Upper lobe of left lung (tissue), 6 donors: ENCODE data around the gene SMG9. TPM values are rescaled to one million over a fixed set of nuclear protein-coding genes. Genes with fewer than 3 reads are reported as not detected.
A peak's percentile ranks its signal among the peaks of the same experiment; 100 is the strongest.
"Not testable (repeated sequence)": the region's sequence is repeated elsewhere in the genome, so short reads cannot be mapped to it uniquely, and the experiment has no call there.

Experiments used
- ATAC-seq, 2 donors: fragments of 200-7000 bp; cut with Tn5 transposase; one replicate each; pipeline ENCODE4 v1.9.1; 2022; ENCODE audit warnings: mild to moderate bottlenecking in 2 of 2, moderate library complexity in 2 of 2; ENCODE audit not compliant: low FRiP score in 2 of 2
- DNase-seq, 2 donors: peaks; one replicate each; pipeline ENCODE4 v3.0.0-alpha.2; 2019 to 2020
- H3K27ac ChIP-seq, 4 donors: fragments of 200-600 bp; sonication (generic); one replicate each; pipeline ENCODE4 v1.5.1; 2016 to 2019
- H3K27me3 ChIP-seq, 4 donors: fragments of 200-600 bp; sonication (generic); one replicate each; pipeline ENCODE4 v1.5.1; 2017 to 2019
- H3K36me3 ChIP-seq, 4 donors: fragments of 200-600 bp; sonication (generic); one replicate each; pipeline ENCODE4 v1.5.1; 2016 to 2019
- H3K4me1 ChIP-seq, 4 donors: fragments of 200-600 bp; sonication (generic); one replicate each; pipeline ENCODE4 v1.5.1; 2018 to 2019
- H3K4me3 ChIP-seq, 4 donors: fragments of 200-600 bp; sonication (generic); one replicate each; pipeline ENCODE4 v1.5.1; 2017 to 2019; ENCODE audit warnings: mild to moderate bottlenecking in 2 of 4, moderate library complexity in 1 of 4
- H3K9me3 ChIP-seq, 4 donors: fragments of 200-600 bp; sonication (generic); one replicate each; pipeline ENCODE4 v1.5.1; 2018 to 2019
- CTCF ChIP-seq, 6 experiments: fragments of 450-650 bp in 4 of 6; fragments of 200-600 bp in 2 of 6; sonication (generic) in 2 of 6; IDR thresholded peaks; one replicate each; pipeline ENCODE4 v1.5.1; 2016 to 2019; ENCODE audit warnings: antibody characterized with exemption in 6 of 6
- EP300 ChIP-seq, 4 donors: sonication (generic); formaldehyde crosslinking; IDR thresholded peaks; one replicate each; pipeline ENCODE4 v1.5.1; 2017; ENCODE audit warnings: antibody characterized with exemption in 4 of 4, control low read depth in 2 of 4
- POLR2A ChIP-seq, 4 donors: fragments of 450-650 bp; IDR thresholded peaks; one replicate each; pipeline ENCODE4 v1.5.1; 2016 to 2017; ENCODE audit warnings: antibody characterized with exemption in 4 of 4, mild to moderate bottlenecking in 2 of 4
- POLR2AphosphoS5 ChIP-seq, 2 donors: sonication (generic); formaldehyde crosslinking; IDR thresholded peaks; one replicate each; pipeline ENCODE4 v1.5.1; 2017; ENCODE audit warnings: antibody characterized with exemption in 2 of 2
- WGBS, 2 donors: methylation state at CpG; one replicate each; pipeline ENCODE4 v1.1.5; 2017 to 2018; 5-methylcytosine and 5-hydroxymethylcytosine counted together
- total RNA-seq, 6 donors: library from RNA; depleted of rRNA in 4 of 6; stranded (reverse); fragments of >200 nt in 4 of 6; gene quantifications; one replicate each; pipeline versions ENCODE4 v1.1.0 to v1.2.1, GENCODE V29; 2016 to 2021
- donor health status: DM: no; HTN: no; CAD: no; lungs with moderate emphysema.
- donor health status: DM: no; HTN: yes; CAD: no; lungs with severe emphysema.

The SMG9 gene
- total RNA-seq, 6 donors from 2014 or later = 23.0 to 119 (median 52.9) TPM

GRCh38 chr19:43767316-43767715 lies 12.6 kb upstream of the SMG9 start:
- 82% methylated on average over 6 to 7 of the region's 7 CpGs for WGBS, 2 donors
- DNase-seq = no peak
- no peak for ATAC-seq
- Histone ChIP-seq H3K4me1 (peaks cover 5 to 26% (median 20%) of the 10 kb centered on the region in 4 donors), H3K27me3 (no peaks in the 10 kb centered on the region), H3K4me3 (no peak overlapping the region), H3K36me3 (no peaks in the 10 kb centered on the region), H3K9me3 (no peaks in the 10 kb centered on the region), H3K27ac (peak overlapping the region in 1 of 4 donors; percentile 70)
- TF ChIP-seq CTCF (IDR thresholded peaks at IDR 0.05) (no peak), POLR2AphosphoS5 (IDR thresholded peaks at IDR 0.05) (no peak), POLR2A (IDR thresholded peaks at IDR 0.05) (no peak), EP300 (IDR thresholded peaks at IDR 0.05) (no peak)

GRCh38 chr19:43766755-43767043 lies 11.9 kb upstream of the SMG9 start:
- 69 to 81% methylated on average over 4 of the region's 4 CpGs for WGBS, 2 donors
- Histone ChIP-seq H3K27me3 (no peaks in the 10 kb centered on the region), H3K4me1 (peaks cover 5 to 26% (median 20%) of the 10 kb centered on the region in 4 donors), H3K4me3 (no peak overlapping the region), H3K27ac (peak overlapping the region in 2 of 4 donors; percentile 61 to 70), H3K36me3 (no peaks in the 10 kb centered on the region), H3K9me3 (no peaks in the 10 kb centered on the region)
- no peak for ATAC-seq
- no peak for DNase-seq
- no peak for TF ChIP-seq POLR2AphosphoS5 (IDR thresholded peaks at IDR 0.05)
- no peak for TF ChIP-seq CTCF (IDR thresholded peaks at IDR 0.05)
- TF ChIP-seq EP300 (IDR thresholded peaks at IDR 0.05) = no peak
- TF ChIP-seq POLR2A (IDR thresholded peaks at IDR 0.05) = no peak

GRCh38 chr19:43765109-43765876 lies 10.5 kb upstream of the SMG9 start:
- ATAC-seq = peak; percentile 47 to 93
- WGBS, 2 donors = 48 to 57% methylated on average over 11 to 16 of the region's 16 CpGs
- H3K4me1 ChIP-seq = peaks cover 5 to 26% (median 20%) of the 10 kb centered on the region in 4 donors
- H3K4me3 ChIP-seq = no peak overlapping the region
- H3K9me3 ChIP-seq = no peaks in the 10 kb centered on the region
- H3K27ac ChIP-seq = peak overlapping the region in 3 of 4 donors; percentile 19 to 61 (median 38)
- DNase-seq = peak in 1 of 2 donors; percentile 76
- H3K27me3 ChIP-seq = no peaks in the 10 kb centered on the region
- no peaks in the 10 kb centered on the region for H3K36me3 ChIP-seq
- TF ChIP-seq POLR2A (IDR thresholded peaks at IDR 0.05) = peak in 1 of 4 donors; percentile 10
- TF ChIP-seq POLR2AphosphoS5 (IDR thresholded peaks at IDR 0.05) = peak; percentile 33 to 43
- TF ChIP-seq EP300 (IDR thresholded peaks at IDR 0.05) = no peak

- H3K36me3 ChIP-seq, H3K9me3 ChIP-seq, H3K27me3 ChIP-seq, H3K4me3 ChIP-seq, DNase-seq: not testable (repeated sequence)
- H3K4me1 ChIP-seq = peaks cover 5 to 26% (median 20%) of the 10 kb centered on the region in 4 donors
- peak in 1 of 2 donors; percentile 44 for ATAC-seq
- peak overlapping the region in 2 of 4 donors; percentile 38 to 61 for H3K27ac ChIP-seq
- WGBS, 2 donors = 75 to 77% methylated on average over 8 of the region's 8 CpGs
Observed at GRCh38 chr19:43764684-43765083, 9.9 kb upstream of the SMG9 start.

GRCh38 chr19:43763473-43763939 lies 8.7 kb upstream of the SMG9 start:
- H3K9me3 ChIP-seq = no peaks in the 10 kb centered on the region
- no peak overlapping the region for H3K4me3 ChIP-seq
- TF ChIP-seq CTCF (IDR thresholded peaks at IDR 0.05) (no peak), POLR2A (IDR thresholded peaks at IDR 0.05) (no peak), EP300 (IDR thresholded peaks at IDR 0.05) (no peak), POLR2AphosphoS5 (IDR thresholded peaks at IDR 0.05) (no peak)
- H3K27me3 ChIP-seq = no peaks in the 10 kb centered on the region
- H3K27ac ChIP-seq = peak overlapping the region in 1 of 4 donors; percentile 26
- H3K36me3 ChIP-seq = no peaks in the 10 kb centered on the region
- ATAC-seq = peak in 1 of 2 donors; percentile 19
- no peak for DNase-seq
- peaks cover 5 to 26% (median 20%) of the 10 kb centered on the region in 4 donors for H3K4me1 ChIP-seq
- 44 to 53% methylated on average over 2 to 3 of the region's 3 CpGs for WGBS, 2 donors
